Stromal cell of bone marrow (primary cell): ENCODE measurements around the gene ANTXR1.

Experiments used
- DNase-seq: peaks from one replicate; pipeline ENCODE4 v3.0.0-alpha.2; 2012; ENCODE audit warnings: low read depth

ANTXR1 gene

DNA sequence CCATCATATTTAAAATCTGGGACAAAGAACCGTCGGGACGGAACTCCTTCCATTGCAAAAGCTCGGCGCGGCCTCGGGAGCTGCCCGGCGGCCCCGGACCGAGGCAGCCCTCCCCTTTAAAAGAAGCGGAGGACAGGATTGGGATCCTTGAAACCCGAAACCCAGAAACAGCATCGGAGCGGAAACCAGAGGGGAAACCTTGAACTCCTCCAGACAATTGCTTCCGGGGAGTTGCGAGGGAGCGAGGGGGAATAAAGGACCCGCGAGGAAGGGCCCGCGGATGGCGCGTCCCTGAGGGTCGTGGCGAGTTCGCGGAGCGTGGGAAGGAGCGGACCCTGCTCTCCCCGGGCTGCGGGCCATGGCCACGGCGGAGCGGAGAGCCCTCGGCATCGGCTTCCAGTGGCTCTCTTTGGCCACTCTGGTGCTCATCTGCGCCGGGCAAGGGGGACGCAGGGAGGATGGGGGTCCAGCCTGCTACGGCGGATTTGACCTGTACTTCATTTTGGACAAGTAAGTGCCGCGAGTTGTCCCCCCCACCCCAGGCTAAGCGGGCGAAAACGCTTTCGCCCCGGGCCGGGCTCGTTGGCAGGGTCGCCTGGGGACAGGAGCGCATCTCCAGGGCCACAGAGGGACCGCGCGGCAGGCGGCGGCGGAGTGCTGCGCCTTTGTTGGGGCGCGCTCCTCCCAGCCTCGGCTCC, at the start of gene ANTXR1:
Gene ANTXR1, plus strand, starts transcription at position 38 of the 698 bp plus-strand sequence. Its CDS starts 321 bp downstream, at position 359.
- DNase-seq: peak; percentile 63

DNA sequence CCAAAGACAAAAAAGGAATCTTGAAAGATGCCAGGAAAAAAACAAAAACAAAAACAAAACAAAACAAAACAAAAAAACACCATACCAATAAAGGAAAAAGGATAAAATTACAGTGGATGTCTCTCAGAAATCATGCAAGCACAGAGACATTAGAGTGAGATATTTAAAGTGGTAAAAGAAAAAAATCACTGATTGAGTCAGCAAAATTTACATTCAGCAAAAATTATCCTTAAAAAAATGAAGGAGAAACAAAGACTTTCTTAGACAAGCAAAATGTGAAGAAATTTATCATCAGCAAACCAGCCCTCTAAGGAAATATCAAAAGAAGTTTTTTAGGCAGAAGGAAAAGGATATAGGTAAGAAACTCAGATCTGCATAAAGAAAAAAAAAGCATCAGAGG, 48.7 kb upstream of the ANTXR1 start:
- no peak for DNase-seq

DNA sequence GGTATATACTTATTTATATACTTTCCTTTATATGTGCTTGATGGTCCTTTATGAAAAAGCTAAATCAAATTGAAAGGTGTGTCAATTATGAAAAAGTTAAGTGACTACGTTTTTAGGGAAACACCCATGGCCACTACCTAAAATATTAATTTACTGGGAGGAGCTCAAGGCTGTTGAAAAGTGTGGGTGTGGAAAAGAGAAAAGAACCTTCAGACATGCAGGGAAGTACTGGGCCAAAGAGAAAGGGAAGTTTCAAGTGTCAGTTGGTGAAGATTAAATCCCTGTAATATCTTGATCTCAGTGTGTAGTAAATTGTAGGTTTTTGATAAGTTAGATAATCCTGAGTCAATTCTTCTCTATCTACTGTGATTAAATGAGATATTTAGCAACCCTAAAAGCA, 44.8 kb upstream of the ANTXR1 start:
- no peak for DNase-seq

DNA sequence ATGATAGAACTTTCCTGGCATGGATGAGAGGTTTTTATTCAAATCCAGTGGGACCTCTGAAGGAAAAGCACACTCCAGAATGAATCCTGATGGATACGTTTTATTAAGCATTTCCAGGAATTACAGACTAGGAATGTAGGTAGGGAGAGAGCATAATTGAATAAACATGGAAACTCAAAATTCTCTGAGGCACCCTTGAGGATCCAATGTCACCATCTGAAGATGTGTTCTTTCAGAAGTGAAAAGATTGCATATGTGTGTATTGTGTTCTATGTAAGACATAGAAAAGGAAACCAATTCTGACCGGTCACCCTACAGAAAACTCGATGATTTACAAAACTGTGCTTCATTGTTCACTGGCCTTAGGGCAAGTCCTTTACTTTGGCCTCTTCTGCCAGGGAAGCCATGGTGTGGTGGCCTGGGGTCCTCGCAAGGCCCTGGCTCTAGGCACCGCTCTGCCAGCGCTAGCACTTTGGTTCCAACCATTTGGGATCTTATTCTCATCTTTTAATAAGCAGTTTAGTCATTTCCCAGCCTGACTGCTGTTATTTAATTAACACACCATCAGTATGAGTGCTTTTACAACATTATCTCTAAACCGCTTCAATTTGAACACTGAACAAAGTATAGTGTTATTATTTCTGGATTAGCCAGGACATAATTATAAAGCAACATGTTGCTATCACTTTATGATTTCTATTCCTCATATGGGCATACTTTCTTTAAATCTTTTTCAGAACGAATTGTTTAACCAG, 43.1 kb upstream of the ANTXR1 start:
- DNase-seq: no peak

DNA sequence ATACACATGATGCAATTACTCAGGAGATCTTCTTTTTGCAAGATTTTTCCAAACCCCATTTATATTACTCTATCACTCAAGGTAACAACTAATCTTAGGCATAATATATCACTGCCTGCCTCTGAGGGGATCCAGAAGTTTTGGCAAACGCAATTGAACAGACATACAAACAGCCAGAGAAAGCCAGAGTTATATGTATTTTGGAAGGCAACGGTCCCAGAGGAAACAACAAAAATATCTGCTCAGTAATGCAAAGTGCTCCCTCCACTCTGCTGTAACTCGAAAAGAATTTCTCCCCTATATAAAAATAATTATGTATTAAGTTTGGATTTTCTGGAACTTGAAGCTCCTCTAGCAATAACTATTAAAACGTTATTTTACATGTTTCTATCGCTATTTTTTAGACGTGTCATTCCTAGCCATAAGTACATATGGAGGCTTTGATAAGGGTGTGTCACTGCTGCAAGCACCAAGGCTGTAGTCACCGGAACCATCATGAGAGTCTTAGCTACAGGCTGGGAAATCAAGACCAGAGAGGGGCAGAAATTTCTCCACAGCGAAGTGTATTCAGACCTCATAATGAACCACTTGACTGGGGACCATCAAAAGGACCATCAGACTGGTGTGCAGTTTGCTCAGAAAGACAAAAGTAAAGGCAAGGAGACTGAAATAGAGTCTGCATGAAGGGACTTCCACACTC, 42.3 kb upstream of the ANTXR1 start:
- no peak for DNase-seq

DNA sequence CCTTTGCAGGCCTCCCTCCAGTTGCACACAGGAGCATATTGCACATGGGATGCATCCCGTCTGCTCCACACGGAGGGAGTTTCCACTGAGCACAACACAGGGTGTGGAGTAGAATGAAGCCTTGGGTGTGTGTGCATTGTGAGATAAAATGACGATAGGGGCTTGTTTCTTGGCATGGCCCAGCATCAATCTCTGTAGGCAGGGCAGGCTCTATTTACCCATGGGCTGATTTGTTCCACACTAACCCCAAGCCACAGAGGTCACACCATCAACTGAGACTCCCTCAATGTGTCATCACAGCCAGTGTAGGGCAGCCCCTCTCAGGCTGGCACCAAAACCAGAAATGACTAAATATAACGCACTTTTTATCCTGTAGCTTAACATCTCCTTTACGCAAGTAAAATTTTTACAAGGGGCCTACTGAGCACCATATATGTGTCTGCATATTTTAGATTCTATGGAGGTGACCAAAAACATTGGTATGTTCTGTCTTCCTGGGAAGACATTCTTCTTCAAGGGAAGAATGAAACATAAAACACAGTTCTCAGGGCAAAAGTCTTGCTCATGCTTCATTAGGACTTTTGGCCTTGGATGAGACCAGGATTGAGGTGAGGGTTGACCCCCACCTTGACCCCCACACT, 41.3 kb upstream of the ANTXR1 start:
- DNase-seq: peak; percentile 79

DNA sequence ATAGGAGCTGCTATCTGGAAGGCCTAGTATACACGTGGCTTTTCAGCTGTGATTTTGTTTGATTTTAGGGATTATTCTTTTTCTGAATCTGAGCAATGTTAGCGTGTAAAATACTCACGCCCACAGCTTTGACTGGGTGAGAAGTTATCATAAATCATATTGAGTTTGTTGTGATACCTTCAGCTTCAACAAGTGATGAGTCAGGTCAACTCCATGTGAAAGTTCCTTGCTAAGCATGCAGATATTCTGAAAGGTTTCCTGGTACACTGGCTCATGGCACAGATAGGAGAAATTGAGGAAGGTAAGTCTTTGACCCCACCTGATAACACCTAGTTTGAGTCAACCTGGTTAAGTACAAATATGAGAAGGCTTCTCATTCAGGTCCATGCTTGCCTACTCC, 38.7 kb upstream of the ANTXR1 start, which contains the start of gene GKN1:
Gene GKN1, plus strand, starts transcription at position 386 of the 400 bp plus-strand sequence. CDS start 42 bp downstream, outside the sequence.
- DNase-seq: no peak

DNA sequence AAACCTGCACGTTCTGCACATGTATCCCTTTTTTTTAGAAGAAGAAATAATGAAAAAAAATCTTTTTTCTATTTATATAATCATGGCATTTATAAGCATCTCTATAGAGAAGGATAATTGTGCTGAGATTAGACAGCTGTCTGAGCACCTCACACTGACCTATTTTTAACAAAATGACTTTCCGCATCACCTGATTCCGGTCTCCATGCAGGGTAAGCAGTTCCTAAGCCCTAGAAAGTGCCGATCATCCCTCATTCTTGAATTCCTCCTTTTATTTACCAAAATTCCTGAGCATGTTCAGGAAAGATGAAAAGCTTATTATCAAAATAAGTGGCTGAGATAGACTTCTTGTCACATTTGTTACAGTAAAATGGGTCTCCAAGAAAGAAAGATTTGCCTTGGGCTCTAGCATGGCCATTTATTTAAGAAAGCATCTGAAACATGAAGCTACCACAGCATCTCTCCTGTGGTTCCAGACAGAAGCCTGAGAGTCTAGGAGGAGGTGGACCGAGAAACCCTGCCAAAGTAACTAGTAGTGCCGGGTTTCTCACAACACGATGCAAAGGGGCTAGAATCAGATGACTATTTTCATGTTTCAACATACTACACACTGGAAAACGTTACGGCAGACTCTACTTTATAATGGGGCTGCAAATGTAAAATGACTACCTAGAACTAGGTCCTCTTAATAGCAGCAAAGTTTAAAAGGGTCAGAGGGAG, 37.9 kb upstream of the ANTXR1 start:
- peak; percentile 27 for DNase-seq

DNA sequence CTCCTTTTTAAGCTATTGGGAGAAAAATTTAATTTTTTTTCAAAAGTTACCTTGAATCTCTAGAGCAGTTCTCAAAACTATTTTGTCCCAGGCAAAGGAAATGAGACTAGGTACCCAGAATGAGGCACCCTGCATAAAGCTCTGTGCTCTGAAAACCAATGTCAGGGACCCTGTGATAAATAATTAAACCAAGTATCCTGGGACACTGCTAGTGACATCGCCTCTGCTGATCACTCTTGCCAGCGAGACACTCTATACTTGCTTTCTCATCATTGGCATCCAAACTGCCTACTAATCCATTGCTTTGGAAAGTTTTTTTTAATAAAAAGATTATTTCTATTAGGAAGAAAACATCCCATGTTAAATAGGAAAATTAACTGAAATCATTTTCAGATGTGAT, 37.1 kb upstream of the ANTXR1 start:
- no peak for DNase-seq

DNA sequence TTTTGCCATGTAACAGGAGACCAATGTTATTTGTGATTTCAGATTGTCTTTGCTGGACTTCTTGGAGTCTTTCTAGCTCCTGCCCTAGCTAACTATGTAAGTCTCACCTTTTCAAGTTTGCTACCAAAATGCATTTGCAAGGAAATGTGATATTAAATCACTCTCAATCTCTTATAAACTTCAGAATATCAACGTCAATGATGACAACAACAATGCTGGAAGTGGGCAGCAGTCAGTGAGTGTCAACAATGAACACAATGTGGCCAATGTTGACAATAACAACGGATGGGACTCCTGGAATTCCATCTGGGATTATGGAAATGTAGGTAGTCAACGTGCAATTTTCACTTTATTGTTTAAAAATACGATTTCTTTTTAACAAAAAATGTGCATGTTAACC, 35.5 kb upstream of the ANTXR1 start:
- no peak for DNase-seq

DNA sequence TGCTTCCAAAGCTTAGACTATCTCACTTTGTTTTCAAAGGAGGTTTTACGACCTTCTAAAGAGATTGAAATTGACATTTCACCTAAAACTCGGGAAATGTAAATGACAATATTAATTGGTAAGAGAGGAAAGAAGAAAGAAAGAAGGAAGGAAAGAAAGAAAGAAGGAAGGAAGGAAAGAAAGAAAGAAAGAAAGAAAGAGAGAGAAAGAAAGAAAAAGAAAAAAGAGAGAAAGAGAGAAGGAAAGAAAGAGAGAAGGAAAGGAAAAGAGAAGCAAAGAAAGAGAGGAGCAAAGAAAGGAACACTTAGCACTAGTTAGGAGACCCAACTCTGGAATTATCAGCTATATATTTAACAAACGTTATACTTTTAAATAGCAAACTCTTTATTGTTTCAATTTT, 34.9 kb upstream of the ANTXR1 start:
- DNase-seq: no peak

DNA sequence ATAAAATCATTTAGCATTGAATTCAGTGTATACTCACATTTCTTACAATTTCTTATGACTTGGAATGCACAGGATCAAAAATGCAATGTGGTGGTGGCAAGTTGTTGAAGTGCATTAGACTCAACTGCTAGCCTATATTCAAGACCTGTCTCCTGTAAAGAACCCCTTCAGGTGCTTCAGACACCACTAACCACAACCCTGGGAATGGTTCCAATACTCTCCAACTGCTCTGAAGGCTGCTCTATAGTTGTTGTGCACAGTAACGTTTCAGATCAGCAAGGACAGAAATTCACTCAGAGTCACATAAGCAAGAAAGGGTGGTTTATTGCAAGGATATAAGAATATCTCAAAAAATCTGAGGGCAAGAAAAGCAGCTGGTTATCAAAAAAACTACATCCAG, 32.0 kb upstream of the ANTXR1 start:
- no peak for DNase-seq

DNA sequence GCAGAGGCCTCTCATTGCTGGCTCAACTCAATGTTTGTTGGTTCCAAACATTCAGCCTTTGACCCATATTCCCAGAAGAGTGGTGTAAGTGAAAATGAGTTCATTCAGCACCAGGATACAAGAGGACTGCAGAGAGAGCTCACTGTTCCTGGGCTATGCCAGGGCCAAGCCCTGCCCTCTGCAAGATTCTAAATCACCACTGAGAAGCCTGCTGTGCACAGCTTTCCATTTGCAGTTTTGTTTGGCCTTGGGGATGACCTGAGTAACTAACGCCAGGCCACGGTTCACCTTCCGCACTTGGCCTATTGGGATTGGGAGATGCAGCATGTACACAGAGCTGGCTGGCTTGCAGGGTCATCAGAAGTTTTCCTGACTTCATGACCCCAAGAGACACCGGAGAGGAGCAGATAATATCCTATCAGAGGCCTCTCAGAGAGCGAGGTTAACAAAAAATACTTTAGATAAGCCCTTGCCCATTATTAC, 25.9 kb upstream of the ANTXR1 start:
- no peak for DNase-seq

DNA sequence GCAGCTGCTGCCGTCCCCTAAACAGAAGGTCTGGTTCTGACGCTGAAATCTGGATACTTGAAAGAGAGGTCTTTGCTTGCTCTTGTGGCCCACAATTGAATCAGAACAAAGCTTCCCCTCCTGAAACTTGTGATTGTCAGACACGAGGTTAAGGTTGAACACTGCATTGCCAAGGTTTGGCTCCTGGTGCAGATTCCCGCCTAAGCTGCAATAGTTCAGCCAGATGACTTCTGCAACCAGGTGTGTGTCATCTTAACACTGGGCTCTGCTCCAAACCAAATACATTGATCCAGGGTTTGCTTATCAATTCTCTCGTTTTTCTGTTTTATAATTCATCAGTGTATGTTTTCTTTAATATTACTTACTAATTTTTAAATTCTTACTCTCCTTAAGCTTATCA, 23.9 kb upstream of the ANTXR1 start:
- no peak for DNase-seq

DNA sequence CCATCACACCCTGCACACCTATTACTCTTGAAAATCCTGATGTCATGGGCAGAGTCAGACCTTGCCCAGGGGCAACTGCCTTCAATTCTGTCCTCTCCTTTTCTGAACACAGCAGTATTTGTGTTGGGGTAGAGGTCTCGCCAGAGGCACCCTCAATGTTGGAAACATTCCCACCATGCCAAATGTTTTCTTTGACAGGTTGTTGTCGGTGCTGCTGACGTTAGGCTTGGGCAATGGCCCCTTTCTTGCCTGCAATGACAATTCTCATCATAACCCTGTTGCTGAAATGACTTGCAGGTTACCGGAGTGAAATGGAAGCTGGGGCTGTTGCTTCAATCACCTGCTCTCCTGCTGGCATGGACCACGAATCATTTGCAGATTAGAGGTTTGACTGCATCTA, 20.6 kb upstream of the ANTXR1 start:
- no peak for DNase-seq

DNA sequence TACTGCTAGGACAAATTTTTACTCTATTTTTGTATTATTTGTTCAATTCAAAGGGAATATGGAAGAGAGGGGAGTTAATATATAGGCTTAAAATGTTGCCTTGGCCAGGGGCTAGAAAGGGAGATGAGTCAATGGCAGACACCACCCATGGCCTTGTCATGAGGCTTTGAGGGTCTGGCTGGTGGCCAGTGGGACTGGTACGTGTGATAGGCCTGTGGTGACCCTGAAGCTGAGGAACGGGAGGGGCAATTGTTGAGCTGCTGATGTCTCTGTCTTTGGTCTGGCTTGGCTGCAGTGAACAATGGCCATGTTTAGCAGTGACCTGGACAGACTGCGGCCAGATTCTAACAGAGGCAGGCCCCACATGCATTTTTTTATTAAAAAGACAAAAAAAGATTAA, 20.0 kb upstream of the ANTXR1 start:
- no peak for DNase-seq

DNA sequence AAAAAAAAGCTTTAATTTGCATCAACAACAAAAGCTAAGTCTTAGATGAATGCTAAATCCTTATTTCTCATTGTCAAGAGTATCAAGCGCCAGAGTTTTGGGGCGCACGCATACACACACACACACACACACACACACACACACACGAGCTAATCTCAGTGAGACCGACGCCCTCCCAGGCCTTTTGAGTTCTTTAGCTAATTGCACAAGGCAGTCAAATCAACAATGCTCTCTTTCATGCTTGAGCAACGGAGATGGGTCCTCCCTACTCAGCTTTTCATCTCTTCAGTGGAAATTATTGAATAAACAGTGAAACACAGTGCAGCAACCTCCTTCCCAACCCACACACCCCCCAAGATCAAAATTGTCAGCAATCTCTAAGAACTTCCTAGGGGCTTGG, 19.3 kb upstream of the ANTXR1 start:
- DNase-seq: no peak

DNA sequence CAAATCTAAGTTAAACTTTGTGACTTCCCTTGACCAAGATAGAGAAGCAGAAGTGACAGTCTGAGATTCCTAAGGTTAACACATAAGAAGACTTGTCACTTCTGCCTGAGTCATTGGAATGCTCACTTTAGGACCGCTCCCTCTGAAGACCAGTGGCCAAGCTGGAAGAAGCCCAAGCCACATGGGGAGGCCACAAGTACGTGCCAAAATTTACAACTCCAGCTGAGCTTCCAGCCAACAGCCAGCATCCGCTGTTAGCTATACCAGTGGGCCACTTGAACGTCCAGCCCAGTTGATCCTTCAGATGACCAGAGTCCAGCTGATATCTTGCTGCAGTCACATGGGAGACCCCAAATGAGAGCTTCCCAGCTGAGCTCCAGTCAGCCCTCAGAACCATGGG, 18.1 kb upstream of the ANTXR1 start:
- DNase-seq: peak; percentile 72

DNA sequence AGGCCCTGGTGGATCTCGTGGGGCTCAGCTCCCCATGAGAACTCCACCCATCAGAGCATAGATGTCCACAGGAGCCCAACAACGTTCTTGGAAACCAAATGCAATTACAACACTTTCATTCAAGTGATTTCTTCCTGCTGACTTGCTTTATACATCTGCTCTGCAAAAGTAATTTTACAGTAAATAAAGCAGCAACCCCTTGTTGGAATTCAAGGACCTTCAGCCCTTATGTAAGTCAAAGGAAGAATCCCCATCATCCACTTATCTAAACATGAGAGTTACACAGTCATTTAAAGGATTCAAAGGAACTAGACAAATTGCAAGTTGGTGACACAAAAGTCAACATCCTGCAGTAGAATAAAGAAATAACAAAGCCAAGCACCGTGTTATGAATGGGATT, 17.1 kb upstream of the ANTXR1 start:
- no peak for DNase-seq

DNA sequence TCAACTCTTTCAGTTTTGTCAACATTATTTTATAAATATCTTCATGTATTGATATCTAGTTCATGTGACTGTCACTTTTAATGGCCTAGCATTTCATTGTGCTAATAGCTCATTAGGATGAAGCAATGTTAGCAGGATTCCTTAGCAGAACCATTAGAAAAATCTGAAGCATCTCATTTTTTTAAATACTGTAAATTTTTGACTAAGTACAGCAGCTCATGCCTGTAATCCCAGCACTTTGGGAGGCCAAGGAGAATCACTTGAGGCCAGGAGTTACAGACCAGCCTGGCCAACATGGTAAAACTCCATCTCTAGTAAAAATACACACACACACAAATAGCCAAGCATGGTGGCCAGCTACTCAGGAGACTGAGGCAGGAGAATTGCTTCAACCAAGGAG, 15.6 kb upstream of the ANTXR1 start:
- no peak for DNase-seq

DNA sequence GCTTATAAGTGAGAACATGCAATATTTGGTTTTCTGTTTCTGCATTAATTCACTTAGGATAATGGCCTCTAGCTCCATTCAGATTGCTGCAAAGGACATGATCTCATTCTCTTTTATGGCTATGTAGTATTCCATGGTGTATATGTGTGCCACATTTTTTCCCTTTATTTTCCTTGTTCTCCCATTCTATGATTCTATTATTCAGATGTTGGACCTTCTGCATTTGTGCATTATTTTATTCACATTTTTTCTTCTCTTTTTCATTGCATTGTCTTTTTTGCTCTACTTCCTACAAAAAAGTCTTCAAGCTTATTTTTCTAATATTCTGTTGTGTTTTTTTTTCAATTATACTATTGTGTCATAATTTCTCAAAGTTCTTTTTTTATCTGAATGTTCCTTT, 11.1 kb upstream of the ANTXR1 start:
- DNase-seq: no peak

DNA sequence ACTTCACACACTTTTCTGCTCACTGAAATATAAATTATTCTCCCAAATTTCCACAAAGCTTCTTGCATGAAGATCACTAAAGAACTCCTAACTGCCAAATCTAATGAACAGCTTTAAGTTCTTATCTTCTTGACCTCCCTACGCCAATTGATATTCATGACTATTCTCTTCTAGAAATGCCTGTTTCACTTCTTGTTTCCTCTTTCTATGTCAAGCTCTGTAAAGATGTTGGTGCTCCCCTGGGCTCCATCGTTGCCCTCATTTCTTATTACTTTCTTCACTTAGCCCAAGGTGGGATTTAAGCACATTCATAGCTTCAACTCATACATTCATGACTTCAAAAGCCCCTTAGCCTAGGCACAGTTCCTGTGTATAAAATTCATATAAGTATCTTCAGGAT, 9.2 kb upstream of the ANTXR1 start:
- no peak for DNase-seq
